Prostate gland (tissue), 2 donors: Measurements from ENCODE around the gene PRRC2A. TPM values are rescaled to one million over a fixed set of nuclear protein-coding genes. Genes with fewer than 3 reads are reported as not detected.
"Not testable (repeated sequence)": the region's sequence is repeated elsewhere in the genome, so short reads cannot be mapped to it uniquely, and the experiment has no call there.

Experiments used
- DNase-seq: peaks from one replicate; pipeline ENCODE4 v3.0.0-alpha.2; 2019; ENCODE audit warnings: low spot score
- H3K27ac ChIP-seq, 2 donors: fragments of 200-600 bp; sonication (generic); 2 replicates each; pipeline ENCODE4 v1.5.1; 2017 to 2019
- H3K27me3 ChIP-seq: fragments of 200-600 bp; sonication (generic); replicated peaks from 2 replicates; pipeline ENCODE4 v1.5.1; 2019; ENCODE audit not compliant: insufficient read depth
- H3K36me3 ChIP-seq, 2 donors: fragments of 200-600 bp; sonication (generic); 1 replicate in 1 of 2; 2 replicates in 1 of 2; pipeline versions ENCODE4 v1.5.1 to v1.8.1; 2017 to 2019
- H3K4me1 ChIP-seq: fragments of 200-600 bp; sonication (generic); replicated peaks from 2 replicates; pipeline ENCODE4 v1.5.1; 2019
- H3K4me3 ChIP-seq, 2 donors: fragments of 200-600 bp; sonication (generic); 2 replicates each; pipeline ENCODE4 v1.5.1; 2017 to 2019
- H3K9me3 ChIP-seq: fragments of 200-600 bp; sonication (generic); 2 replicates; pipeline ENCODE4 v1.5.1; 2017
- POLR2A ChIP-seq: fragments of 450-650 bp; IDR thresholded peaks from one replicate; pipeline ENCODE4 v1.6.1; 2016; ENCODE audit warnings: antibody characterized with exemption, mild to moderate bottlenecking
- POLR2AphosphoS5 ChIP-seq: sonication (generic); formaldehyde crosslinking; IDR thresholded peaks from one replicate; pipeline ENCODE4 v1.6.1; 2017; ENCODE audit warnings: antibody characterized with exemption
- WGBS: methylation state at CpG from one replicate; pipeline ENCODE4 v1.1.5; 2018; 5-methylcytosine and 5-hydroxymethylcytosine counted together
- intact Hi-C: fragments of 100-400 bp; cut with DNase I; formaldehyde crosslinking; loops from one replicate; pipeline ENCODE4 v1.14.2; 2022
- total RNA-seq, 2 donors: library from RNA; depleted of rRNA; stranded (reverse); fragments of >200 nt; gene quantifications; one replicate each; pipeline ENCODE4 v1.1.0, GENCODE V29; 2016
- TF ChIP-seq, protein P1 (sequence below), 4 experiments: fragments of 200-600 bp in 2 of 4; fragments of 450-650 bp in 2 of 4; sonication (generic) in 2 of 4; IDR thresholded peaks; 1 replicate in 3 of 4; 2 replicates in 1 of 4; pipeline ENCODE4 v1.5.1; 2016 to 2019; ENCODE audit warnings: antibody characterized with exemption in 4 of 4, mild to moderate bottlenecking in 2 of 4, moderate library complexity in 2 of 4

Gene PRRC2A
- total RNA-seq, 2 donors from 2014 or later = 129 to 247 TPM

DNA sequence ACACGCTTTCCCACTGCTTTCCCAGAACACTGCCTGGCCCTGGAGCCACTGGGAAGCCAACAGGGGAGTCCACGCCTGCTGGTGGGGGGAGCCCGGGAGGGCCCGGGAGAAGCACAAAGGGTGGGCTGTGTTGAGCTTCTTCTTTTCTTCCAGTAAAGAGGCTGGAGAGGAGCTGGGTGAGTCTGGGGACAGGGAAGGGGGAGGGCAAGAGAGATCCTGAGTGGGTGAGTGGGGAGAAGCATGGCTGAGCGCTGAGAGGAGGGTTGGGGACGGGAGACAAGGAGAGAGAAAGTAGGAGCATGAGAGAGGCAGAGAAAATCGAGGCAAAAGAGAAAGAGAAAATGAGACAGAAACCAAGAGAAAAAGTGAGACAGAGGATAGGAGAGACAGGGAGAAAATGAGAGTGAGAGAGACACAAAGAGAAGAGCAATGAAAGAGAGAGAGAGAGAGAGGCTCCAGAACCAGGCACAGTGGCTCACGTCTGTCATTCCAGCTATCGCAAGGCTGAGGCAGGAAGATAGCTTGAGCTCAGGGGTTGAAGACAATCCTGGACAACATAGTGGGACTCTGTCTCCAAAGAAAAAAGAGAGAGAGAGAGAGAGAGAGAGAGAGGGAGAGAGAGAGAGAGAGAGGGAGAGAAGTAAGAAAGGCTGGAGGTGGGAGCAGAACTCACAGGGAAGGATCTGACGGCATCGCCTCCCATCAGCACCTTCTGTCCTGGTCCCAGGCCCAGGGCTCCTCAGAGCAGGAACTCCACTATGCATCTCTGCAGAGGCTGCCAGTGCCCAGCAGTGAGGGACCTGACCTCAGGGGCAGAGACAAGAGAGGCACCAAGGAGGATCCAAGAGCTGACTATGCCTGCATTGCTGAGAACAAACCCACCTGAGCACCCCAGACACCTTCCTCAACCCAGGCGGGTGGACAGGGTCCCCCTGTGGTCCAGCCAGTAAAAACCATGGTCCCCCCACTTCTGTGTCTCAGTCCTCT lies 32.4 kb upstream of the PRRC2A start:
- intact Hi-C loops = no loop called here
- Histone ChIP-seq H3K4me1 (no peaks in the 10 kb centered on the region), H3K36me3 (no peaks in the 10 kb centered on the region), H3K27me3 (no peaks in the 10 kb centered on the region), H3K9me3 (no peaks in the 10 kb centered on the region), H3K4me3 (no peak overlapping the region), H3K27ac (no peak overlapping the region)
- WGBS = 63% methylated on average over 12 of the region's 12 CpGs
- no peak for DNase-seq
- TF ChIP-seq POLR2AphosphoS5 (no peak), POLR2A (no peak)
- TF ChIP-seq, protein P1, sequence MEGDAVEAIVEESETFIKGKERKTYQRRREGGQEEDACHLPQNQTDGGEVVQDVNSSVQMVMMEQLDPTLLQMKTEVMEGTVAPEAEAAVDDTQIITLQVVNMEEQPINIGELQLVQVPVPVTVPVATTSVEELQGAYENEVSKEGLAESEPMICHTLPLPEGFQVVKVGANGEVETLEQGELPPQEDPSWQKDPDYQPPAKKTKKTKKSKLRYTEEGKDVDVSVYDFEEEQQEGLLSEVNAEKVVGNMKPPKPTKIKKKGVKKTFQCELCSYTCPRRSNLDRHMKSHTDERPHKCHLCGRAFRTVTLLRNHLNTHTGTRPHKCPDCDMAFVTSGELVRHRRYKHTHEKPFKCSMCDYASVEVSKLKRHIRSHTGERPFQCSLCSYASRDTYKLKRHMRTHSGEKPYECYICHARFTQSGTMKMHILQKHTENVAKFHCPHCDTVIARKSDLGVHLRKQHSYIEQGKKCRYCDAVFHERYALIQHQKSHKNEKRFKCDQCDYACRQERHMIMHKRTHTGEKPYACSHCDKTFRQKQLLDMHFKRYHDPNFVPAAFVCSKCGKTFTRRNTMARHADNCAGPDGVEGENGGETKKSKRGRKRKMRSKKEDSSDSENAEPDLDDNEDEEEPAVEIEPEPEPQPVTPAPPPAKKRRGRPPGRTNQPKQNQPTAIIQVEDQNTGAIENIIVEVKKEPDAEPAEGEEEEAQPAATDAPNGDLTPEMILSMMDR (IDR thresholded peaks at IDR 0.05) = no peak

DNA sequence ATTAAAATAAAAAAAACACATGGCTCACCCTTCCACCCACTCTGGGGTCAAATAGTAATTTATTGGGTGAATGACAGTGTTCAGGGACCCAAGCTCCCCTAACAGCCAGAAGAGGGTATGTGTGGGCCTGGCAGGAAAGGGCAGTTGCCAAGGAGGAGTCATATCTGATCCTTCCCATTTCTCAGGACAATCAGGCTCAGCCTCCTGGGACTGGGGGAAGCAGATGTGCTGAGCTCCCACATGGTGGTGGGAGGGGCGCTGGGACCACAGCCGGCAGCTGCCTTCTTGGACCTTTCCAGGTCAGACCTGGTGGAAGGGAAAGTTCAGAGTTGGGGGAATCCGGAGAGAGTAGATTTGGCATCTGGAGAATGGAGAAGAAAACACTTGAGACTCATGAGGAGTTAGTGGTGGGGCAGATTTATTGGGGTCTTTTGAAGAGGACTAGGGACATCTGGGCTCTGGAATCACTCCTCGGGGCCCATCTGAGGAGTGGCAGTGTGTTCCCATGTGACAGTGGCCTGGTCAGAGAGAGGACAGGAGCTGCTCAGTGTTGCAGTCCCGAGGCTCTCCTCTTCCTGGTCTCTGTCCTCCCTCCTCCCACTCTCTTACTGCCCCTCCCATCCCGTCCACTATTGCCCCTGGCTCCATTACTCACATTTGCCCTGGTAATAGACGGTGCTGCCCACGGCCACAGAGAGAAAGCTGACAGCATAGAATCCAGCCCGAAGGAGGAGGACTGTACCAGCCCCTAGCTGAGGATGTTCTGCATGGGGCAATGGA lies 31.5 kb upstream of the PRRC2A start:
- H3K27me3 ChIP-seq = no peaks in the 10 kb centered on the region
- intact Hi-C loops = no loop called here
- H3K36me3 ChIP-seq = no peaks in the 10 kb centered on the region
- WGBS = 48% methylated on average over 9 of the region's 9 CpGs
- TF ChIP-seq POLR2AphosphoS5 (no peak), POLR2A (no peak)
- TF ChIP-seq, protein P1 (IDR thresholded peaks at IDR 0.05) = no peak
- no peak overlapping the region for H3K4me3 ChIP-seq
- H3K4me1 ChIP-seq = no peaks in the 10 kb centered on the region
- H3K9me3 ChIP-seq = no peaks in the 10 kb centered on the region
- no peak overlapping the region for H3K27ac ChIP-seq
- DNase-seq = no peak

DNA sequence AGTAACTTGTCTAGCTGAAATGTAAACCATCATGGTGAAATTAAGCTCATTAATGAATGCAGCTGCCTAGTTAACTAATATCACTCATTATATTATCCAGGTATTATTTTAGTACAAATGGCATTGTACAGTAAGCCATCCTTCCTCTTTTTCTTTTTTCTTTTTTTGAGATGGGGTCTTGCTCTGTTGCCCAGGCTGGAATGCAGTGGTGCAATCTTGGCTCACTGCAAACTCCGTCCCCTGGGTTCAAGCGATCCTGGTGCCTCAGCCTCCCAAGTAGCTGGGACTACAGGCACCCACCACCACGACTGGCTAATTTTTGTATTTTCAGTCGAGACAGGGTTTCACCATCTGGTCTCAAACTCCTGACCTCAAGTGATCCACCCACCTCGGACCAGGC lies 29.8 kb upstream of the PRRC2A start:
- intact Hi-C loops, DNase-seq, H3K27me3 ChIP-seq, H3K4me3 ChIP-seq, H3K9me3 ChIP-seq, H3K27ac ChIP-seq, H3K36me3 ChIP-seq, H3K4me1 ChIP-seq: not testable (repeated sequence)
- WGBS = 87% methylated on average over 5 of the region's 5 CpGs

DNA sequence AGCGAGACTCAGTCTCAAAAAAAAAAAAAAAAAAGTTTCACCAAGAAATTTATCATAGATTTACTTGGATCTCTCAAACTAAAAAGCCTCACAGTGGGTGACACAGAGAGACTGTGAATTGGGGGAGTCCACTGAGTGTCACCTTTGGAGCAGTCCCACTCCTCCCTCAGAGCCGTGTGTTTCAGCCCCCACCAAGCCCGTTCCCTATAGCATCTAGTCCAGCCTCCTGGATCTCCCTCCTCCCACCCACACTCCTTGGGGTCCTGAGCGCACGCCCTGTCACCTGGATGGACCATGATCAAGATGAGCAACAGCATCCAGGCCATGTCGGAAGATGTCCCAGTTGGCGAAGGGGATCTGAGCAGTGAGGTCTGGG lies 28.1 kb upstream of the PRRC2A start:
- no peak overlapping the region for H3K27ac ChIP-seq
- no peak overlapping the region for H3K4me3 ChIP-seq
- H3K9me3 ChIP-seq = no peaks in the 10 kb centered on the region
- DNase-seq = no peak
- WGBS = 91% methylated on average over 7 of the region's 7 CpGs
- no peaks in the 10 kb centered on the region for H3K27me3 ChIP-seq
- no peaks in the 10 kb centered on the region for H3K4me1 ChIP-seq
- intact Hi-C loops = no loop called here
- TF ChIP-seq POLR2A (no peak), POLR2AphosphoS5 (no peak)
- TF ChIP-seq, protein P1 (IDR thresholded peaks at IDR 0.05) = no peak
- no peaks in the 10 kb centered on the region for H3K36me3 ChIP-seq

DNA sequence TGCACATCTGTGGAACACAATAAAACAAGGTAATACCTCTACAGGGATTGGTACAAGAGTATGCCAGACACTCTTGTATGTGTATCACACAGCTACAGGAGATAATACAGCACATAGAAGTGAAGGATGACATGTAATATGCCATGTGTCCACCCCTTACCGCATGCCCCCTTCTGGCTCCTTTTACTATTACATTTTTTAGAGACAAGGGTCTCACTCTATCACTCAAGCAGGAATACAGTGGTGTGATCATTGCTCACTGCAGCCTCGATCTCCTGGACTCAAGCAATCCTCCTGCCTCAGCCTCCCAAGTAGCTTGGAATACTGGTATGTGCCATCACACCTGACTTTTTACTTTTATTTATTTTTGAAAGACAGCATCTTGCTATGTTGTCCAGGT lies 23.5 kb upstream of the PRRC2A start:
- TF ChIP-seq POLR2A (no peak), POLR2AphosphoS5 (no peak)
- TF ChIP-seq, protein P1 (IDR thresholded peaks at IDR 0.05) = peak in 2 of 4 experiments; percentile 11 to 36
- intact Hi-C loops = no loop called here

More for the DNA sequence above, 23.5 kb upstream of the PRRC2A start:
- 26% methylated on average over 2 of the region's 2 CpGs for WGBS
- no peak overlapping the region for H3K4me3 ChIP-seq
- no peaks in the 10 kb centered on the region for H3K36me3 ChIP-seq
- no peaks in the 10 kb centered on the region for H3K9me3 ChIP-seq
- H3K27ac ChIP-seq = no peak overlapping the region
- DNase-seq = no peak
- no peaks in the 10 kb centered on the region for H3K4me1 ChIP-seq
- H3K27me3 ChIP-seq = no peaks in the 10 kb centered on the region
